Natural killer cell (primary cell): Measurements from ENCODE around the gene GPR142. TPM values are rescaled to one million over a fixed set of nuclear protein-coding genes. Genes with fewer than 3 reads are reported as not detected.

ENCODE experiments used
- ATAC-seq, 3 donors: fragments of 150-1000 bp in 2 of 3; fragments of 200-7000 bp in 1 of 3; cut with Tn5 transposase; 1 replicate in 1 of 3; 2 replicates in 2 of 3; pipeline ENCODE4 v1.10.0; 2021; ENCODE audit warnings: mild to moderate bottlenecking in 2 of 3, moderate library complexity in 2 of 3
- DNase-seq, 2 donors: peaks; one replicate each; pipeline versions ENCODE4 v3.0.0 to v3.0.0-alpha.2; 2013 to 2021; ENCODE audit warnings: mixed read lengths in 1 of 2
- H3K27ac ChIP-seq: one replicate; pipeline ENCODE4 v1.5.1; 2013; ENCODE audit warnings: mild to moderate bottlenecking, low read length
- H3K27me3 ChIP-seq: one replicate; pipeline ENCODE4 v1.6.1; 2013; ENCODE audit warnings: low read length; ENCODE audit not compliant: control insufficient read depth, insufficient read depth
- H3K36me3 ChIP-seq: one replicate; pipeline ENCODE4 v1.6.1; 2013; ENCODE audit warnings: low read length; ENCODE audit not compliant: control insufficient read depth, insufficient read depth
- H3K4me1 ChIP-seq: one replicate; pipeline ENCODE4 v1.6.1; 2013; ENCODE audit warnings: low read length; ENCODE audit not compliant: control insufficient read depth, insufficient read depth
- H3K4me3 ChIP-seq: one replicate; pipeline ENCODE4 v1.5.1; 2013; ENCODE audit warnings: low read length
- H3K9me3 ChIP-seq: one replicate; pipeline ENCODE4 v1.6.1; 2013; ENCODE audit warnings: low read length; ENCODE audit not compliant: control insufficient read depth, insufficient read depth
- H3K27ac Mint-ChIP-seq, 2 donors: one replicate each; pipeline ENCODE4 v1.8.0; 2022; ENCODE audit warnings: mild to moderate bottlenecking in 2 of 2, mixed read lengths in 2 of 2, moderate library complexity in 1 of 2
- H3K27me3 Mint-ChIP-seq, 2 donors: one replicate each; pipeline ENCODE4 v1.8.0; 2022; ENCODE audit warnings: low read depth in 2 of 2, mixed read lengths in 2 of 2
- H3K36me3 Mint-ChIP-seq: one replicate; pipeline ENCODE4 v1.8.0; 2022; ENCODE audit warnings: mixed read lengths
- H3K4me1 Mint-ChIP-seq, 2 donors: one replicate each; pipeline ENCODE4 v1.8.0; 2022; ENCODE audit warnings: mixed read lengths in 2 of 2
- H3K4me3 Mint-ChIP-seq: one replicate; pipeline ENCODE4 v1.8.0; 2022; ENCODE audit warnings: mild to moderate bottlenecking, moderate library complexity, mixed read lengths
- H3K9me3 Mint-ChIP-seq, 2 donors: one replicate each; pipeline ENCODE4 v1.8.0; 2022; ENCODE audit warnings: mixed read lengths in 2 of 2
- CTCF ChIP-seq: fragments of 200-600 bp; IDR thresholded peaks from one replicate; pipeline ENCODE4 v1.8.0; 2022; ENCODE audit warnings: antibody characterized with exemption
- WGBS: methylation state at CpG from one replicate; pipeline ENCODE4 v1.1.7; 2013; ENCODE audit warnings: missing lambda C conversion rate; ENCODE audit not compliant: insufficient coverage; 5-methylcytosine and 5-hydroxymethylcytosine counted together
- intact Hi-C: fragments of 100-400 bp; cut with micrococcal nuclease; formaldehyde crosslinking; loops from one replicate; pipeline ENCODE4 v1.14.2; 2022
- total RNA-seq, 4 donors: library from RNA; stranded (reverse); fragments of 120-200 nt in 1 of 4; gene quantifications; one replicate each; pipeline versions ENCODE4 v1.2.3 to v1.2.4, GENCODE V29; 2013 to 2022

The GPR142 gene
- total RNA-seq, 3 donors from 2014 or later (not counting 1 experiment from before 2014, with no cell fraction given), result not detected

DNA sequence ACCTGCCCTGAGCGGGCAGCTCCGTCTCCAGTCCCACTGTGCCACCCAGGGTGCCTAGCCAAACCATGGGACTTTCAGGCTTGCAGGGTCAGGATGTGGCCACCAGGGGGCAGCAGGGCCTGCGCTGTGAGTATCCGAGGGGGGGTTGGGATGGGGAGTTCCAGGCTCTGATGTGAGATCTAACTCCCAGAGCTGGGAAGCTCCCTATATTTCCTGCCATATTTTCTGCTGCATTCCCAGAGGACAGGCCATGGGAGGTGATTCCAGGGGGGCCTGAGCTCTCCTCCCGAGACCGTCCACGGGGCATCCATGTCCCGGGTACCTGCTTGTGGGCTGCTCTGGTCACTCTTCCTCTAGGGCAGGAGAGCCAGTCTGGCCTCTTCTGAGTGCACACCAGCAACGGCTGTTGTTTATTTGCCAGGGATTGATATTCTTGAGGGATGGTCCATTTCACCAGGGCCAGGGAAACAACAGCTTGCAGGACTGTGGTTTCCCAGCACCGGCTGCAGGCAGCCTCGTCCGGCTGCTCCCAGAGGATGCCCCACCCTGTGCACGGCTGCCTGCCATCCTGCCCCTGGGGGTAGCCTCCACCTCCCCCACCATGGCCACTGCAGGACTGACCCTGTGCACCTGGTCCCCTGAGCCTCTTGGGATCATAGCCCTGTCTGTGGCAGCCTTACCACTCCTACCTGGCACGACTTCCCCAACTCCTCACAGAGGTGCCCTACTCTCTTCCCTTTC lies 1.2 kb downstream of the GPR142 start:
- peaks cover 2% of the 10 kb centered on the region for H3K27me3 ChIP-seq
- H3K4me3 ChIP-seq, result no peak overlapping the region
- no peaks in the 10 kb centered on the region for H3K36me3 Mint-ChIP-seq
- H3K4me3 Mint-ChIP-seq, result peak overlapping the region; percentile 71
- peaks cover 20% of the 10 kb centered on the region for H3K4me1 ChIP-seq
- no peaks in the 10 kb centered on the region for H3K36me3 ChIP-seq
- H3K27ac ChIP-seq, result no peak overlapping the region
- H3K27me3 Mint-ChIP-seq, result peaks cover 0 to 6% of the 10 kb centered on the region in 2 donors
- H3K4me1 Mint-ChIP-seq, result peaks cover 17 to 18% of the 10 kb centered on the region in 2 donors
- no peaks in the 10 kb centered on the region for H3K9me3 ChIP-seq
- peak; percentile 76 to 90 (median 90) for ATAC-seq
- intact Hi-C loops, result loop anchor here (1.0 to 5.0 kb wide), 4 partner anchors 89 to 234 kb away; no protein-coding TSS in a partner anchor
- peak; percentile 78 to 87 for DNase-seq
- H3K27ac Mint-ChIP-seq, result peak overlapping the region in 1 of 2 donors; percentile 75
- H3K9me3 Mint-ChIP-seq, result no peaks in the 10 kb centered on the region
- 14% methylated on average over 14 of the region's 14 CpGs for WGBS
- peak; percentile 93 for TF ChIP-seq CTCF

DNA sequence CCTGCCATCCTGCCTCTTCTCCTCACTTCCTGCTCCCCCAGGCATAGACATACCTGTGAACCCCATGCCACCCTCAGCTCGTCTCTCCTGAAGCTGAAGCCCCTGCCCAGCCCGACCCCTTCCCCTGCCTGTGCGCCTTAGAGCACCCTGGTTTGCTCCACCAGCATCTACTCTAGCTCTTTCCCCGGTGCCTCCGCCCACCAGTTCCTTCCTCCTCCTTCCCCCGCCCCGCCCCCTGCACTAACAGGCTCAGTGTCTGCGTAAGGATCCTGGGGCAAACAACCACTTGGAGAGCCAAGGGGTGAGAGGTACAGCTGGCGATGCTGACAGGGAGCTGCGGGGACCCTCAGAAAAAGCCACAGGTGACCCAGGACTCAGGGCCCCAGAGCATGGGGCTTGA lies 1.9 kb downstream of the GPR142 start:
- Histone ChIP-seq H3K36me3 (no peaks in the 10 kb centered on the region), H3K4me3 (no peak overlapping the region), H3K9me3 (no peaks in the 10 kb centered on the region), H3K27ac (no peak overlapping the region), H3K27me3 (peaks cover 2% of the 10 kb centered on the region), H3K4me1 (peaks cover 20% of the 10 kb centered on the region)
- Mint-ChIP-seq H3K27ac (peak overlapping the region in 1 of 2 donors; percentile 75), H3K4me3 (peak overlapping the region; percentile 71), H3K9me3 (no peaks in the 10 kb centered on the region), H3K36me3 (no peaks in the 10 kb centered on the region), H3K27me3 (peaks cover 0 to 6% of the 10 kb centered on the region in 2 donors), H3K4me1 (peaks cover 17 to 18% of the 10 kb centered on the region in 2 donors)
- TF ChIP-seq CTCF, result no peak
- 6% methylated on average over 10 of the region's 10 CpGs for WGBS
- intact Hi-C loops, result loop anchor here (5.0 kb wide), 1 partner anchor 233 kb away; no protein-coding TSS in a partner anchor
- DNase-seq, result peak in 1 of 2 donors; percentile 73
- peak in 2 of 3 donors; percentile 67 to 73 for ATAC-seq

DNA sequence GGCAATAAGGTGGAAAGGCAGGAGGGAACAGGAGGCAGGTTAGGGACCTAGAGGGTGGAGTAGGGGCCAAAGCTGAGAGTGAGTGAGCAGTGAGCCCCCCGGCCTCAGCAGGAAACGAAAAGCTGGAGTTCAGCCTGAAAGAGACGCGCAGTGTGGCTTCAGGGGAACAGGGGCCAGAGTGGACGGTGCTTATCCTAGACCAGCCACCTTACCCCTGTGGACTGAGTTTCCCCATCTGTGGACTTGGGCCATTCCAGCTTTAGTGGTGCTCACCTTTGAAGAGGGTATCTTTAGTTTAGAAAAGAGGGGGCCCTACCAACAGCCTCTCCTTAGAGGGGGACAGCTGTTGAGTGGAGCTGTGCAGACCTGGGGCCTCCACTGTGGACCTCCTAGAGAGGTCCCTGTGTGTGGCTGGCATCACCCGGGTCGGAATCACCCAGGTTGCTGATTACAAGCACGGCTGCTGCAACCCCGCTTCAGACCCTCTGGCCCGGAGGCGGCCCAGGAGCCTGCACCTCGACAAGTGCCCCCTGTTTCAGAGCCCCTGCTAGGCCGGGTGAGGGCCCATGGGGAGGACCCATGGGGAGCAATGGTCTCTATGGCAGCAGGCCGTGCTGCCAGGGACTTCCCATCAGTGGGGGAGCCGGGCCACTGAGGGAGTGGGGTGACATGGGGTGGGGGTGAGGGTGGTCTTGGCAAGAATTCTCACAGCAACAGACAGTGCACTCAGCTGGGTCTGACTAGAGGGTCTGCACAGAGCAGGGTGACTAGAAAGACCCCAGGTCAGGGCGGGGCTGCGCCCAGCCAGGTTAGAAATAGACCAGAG lies 2.6 kb downstream of the GPR142 start:
- no peak for ATAC-seq
- 92% methylated on average over 17 of the region's 17 CpGs for WGBS
- Mint-ChIP-seq H3K4me1 (peaks cover 17 to 18% of the 10 kb centered on the region in 2 donors), H3K27ac (no peak overlapping the region), H3K27me3 (peaks cover 0 to 6% of the 10 kb centered on the region in 2 donors), H3K36me3 (no peaks in the 10 kb centered on the region), H3K9me3 (no peaks in the 10 kb centered on the region), H3K4me3 (no peak overlapping the region)
- H3K27ac ChIP-seq, result no peak overlapping the region
- DNase-seq, result no peak
- H3K9me3 ChIP-seq, result no peaks in the 10 kb centered on the region
- no peaks in the 10 kb centered on the region for H3K36me3 ChIP-seq
- H3K4me1 ChIP-seq, result peaks cover 20% of the 10 kb centered on the region
- H3K27me3 ChIP-seq, result peaks cover 2% of the 10 kb centered on the region
- TF ChIP-seq CTCF, result no peak
- H3K4me3 ChIP-seq, result no peak overlapping the region
- intact Hi-C loops, result loop anchor here (5.0 kb wide), 1 partner anchor 232 kb away; no protein-coding TSS in a partner anchor
